Stimulated activated CD8-positive, alpha-beta memory T cell treated with anti-CD3 and anti-CD28 coated beads, Interleukin-12 subunit alpha, Interleukin-12 subunit beta, amount 100 ng/mL, for 4 hours (primary cell): ENCODE results near the gene SMPDL3A.

ENCODE experiments used
- DNase-seq: peaks from one replicate; pipeline ENCODE4 v3.0.0-alpha.2; 2020; ENCODE audit warnings: low read depth

SMPDL3A gene

GRCh38 chr6:122778302-122778701 lies 10.8 kb upstream of the SMPDL3A start:
- DNase-seq = no peak

- DNase-seq = no peak
Measured at GRCh38 chr6:122778985-122779661, 9.9 kb upstream of the SMPDL3A start.

GRCh38 chr6:122779667-122780066 lies 9.4 kb upstream of the SMPDL3A start, which contains the start of gene FABP7:
Gene FABP7 (plus strand): TSS chr6:122779716. CDS start chr6:122779795, 79 bp downstream.
- no peak for DNase-seq

GRCh38 chr6:122780114-122780513 lies 8.9 kb upstream of the SMPDL3A start:
- DNase-seq = no peak

DNA sequence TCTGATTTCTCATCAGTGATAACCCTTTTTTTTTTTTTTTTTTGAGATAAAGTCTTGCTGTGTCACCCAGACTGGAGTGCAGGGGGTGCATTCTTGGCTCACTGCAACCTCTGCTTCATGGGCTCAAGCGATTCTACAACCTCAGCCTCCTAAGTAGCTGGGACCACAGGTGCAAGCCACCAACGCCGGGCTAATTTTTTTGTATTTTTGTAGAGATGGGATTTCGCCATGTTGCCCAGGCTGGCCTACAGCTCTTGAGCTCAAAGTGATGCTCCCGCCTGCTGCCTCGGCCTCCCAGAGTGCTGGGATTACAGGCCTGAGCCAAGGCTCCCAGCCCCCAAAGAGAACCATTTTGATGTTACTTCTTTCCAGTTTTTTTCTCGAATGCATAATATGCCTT lies 7.3 kb upstream of the SMPDL3A start:
- DNase-seq = no peak

DNA sequence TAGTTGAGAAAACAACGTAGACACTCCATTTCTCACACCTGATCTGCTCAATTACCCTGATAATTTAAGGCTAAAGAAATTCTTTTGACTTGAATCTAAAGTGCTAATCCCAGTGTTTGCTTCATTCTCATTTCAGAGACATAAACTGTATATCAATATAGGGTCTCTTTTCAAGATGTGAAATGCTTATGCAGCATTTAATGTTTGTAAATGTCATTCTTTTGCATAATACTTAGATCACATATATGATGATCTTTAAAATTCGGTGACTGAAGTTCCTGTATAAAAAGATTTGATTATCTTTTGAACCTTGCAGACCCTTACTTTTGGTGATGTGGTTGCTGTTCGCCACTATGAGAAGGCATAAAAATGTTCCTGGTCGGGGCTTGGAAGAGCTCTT lies 5.7 kb upstream of the SMPDL3A start:
- DNase-seq = no peak

- DNase-seq = no peak
Measured at GRCh38 chr6:122785891-122786290, 3.2 kb upstream of the SMPDL3A start.

- DNase-seq = no peak
Measured at GRCh38 chr6:122787721-122788120, 1.3 kb upstream of the SMPDL3A start.

- no peak for DNase-seq
Measured at GRCh38 chr6:122788208-122788607, 850 bp upstream of the SMPDL3A start.

- no peak for DNase-seq
Measured at GRCh38 chr6:122788663-122789181, 336 bp upstream of the SMPDL3A start.

GRCh38 chr6:122790028-122790422 lies 967 bp downstream of the SMPDL3A start:
- no peak for DNase-seq

GRCh38 chr6:122790423-122791309 lies 1.6 kb downstream of the SMPDL3A start:
- DNase-seq = no peak

DNA sequence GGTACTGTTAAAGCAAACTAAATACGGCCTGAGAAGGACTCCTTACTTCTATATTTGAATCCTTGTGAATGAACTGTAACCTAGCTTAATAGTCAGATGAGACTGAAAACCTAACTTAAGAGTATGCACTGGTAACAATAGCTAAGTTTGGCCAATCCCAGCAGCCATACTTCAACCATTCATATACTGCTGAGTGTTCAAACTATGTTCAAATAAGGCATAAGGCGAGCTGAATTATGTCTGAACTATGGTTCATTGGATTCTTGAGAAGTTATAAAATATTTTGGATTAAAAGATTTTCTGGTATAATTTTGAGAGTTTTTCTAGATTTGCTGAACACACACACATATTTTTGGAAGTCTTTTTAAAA lies 2.2 kb downstream of the SMPDL3A start:
- no peak for DNase-seq

DNA sequence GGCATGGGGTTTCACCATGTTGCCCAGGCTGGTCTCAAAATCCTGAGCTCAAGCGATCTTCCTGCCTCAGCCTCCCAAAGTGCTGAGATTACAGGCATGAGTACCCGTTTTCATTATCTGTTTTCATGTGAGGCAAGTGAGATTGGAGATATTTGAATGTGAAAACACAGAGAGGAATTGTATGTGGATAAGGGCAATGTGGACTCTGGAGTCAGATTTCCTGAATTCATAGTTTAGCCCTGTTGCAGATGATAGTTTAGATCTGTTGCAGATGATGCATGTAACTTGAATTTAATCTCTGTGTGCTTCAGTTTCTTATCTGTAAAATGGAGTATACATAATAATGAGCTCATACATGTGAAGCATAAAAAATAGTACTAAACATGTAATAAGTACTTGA lies 3.7 kb downstream of the SMPDL3A start:
- DNase-seq = no peak

- no peak for DNase-seq
Measured at GRCh38 chr6:122797537-122797936, 8.5 kb downstream of the SMPDL3A start.

- no peak for DNase-seq
Measured at GRCh38 chr6:122798099-122798641, 9.1 kb downstream of the SMPDL3A start.

GRCh38 chr6:122799140-122799745 lies 10.2 kb downstream of the SMPDL3A start:
- DNase-seq = no peak

- no peak for DNase-seq
Measured at GRCh38 chr6:122799916-122800686, 11.0 kb downstream of the SMPDL3A start.

GRCh38 chr6:122800906-122801305 lies 11.8 kb downstream of the SMPDL3A start:
- DNase-seq = no peak

- no peak for DNase-seq
Measured at GRCh38 chr6:122801397-122801796, 12.3 kb downstream of the SMPDL3A start.

DNA sequence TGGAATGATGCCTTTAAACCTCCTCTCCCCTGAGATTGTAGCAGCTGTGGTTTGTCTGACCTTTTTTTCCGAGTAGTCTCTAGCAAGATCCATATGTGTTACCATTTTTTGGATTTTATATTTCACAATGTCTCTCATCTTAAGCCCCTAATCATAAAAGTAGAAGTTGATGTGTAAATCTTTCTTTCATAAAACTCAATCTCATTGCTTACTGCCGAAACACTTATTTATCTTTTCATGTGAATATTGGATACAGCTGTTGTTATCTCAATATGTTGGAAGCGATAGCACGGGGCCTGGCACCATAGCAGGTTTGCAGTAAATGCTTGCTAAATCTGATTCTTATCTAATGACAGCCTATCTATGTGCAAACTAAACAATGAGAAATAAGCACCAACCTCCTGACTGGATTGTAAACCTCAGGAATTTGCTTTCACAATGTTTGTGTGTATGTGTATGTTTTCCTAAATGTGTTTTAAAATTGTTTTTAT lies 14.2 kb downstream of the SMPDL3A start:
- DNase-seq = no peak
